ENCODE results near the gene GYPC.
"Not testable (repeated sequence)": the region's sequence is repeated elsewhere in the genome, so short reads cannot be mapped to it uniquely, and the experiment has no call there.

The GYPC gene, protein sequence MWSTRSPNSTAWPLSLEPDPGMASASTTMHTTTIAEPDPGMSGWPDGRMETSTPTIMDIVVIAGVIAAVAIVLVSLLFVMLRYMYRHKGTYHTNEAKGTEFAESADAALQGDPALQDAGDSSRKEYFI

DNA sequence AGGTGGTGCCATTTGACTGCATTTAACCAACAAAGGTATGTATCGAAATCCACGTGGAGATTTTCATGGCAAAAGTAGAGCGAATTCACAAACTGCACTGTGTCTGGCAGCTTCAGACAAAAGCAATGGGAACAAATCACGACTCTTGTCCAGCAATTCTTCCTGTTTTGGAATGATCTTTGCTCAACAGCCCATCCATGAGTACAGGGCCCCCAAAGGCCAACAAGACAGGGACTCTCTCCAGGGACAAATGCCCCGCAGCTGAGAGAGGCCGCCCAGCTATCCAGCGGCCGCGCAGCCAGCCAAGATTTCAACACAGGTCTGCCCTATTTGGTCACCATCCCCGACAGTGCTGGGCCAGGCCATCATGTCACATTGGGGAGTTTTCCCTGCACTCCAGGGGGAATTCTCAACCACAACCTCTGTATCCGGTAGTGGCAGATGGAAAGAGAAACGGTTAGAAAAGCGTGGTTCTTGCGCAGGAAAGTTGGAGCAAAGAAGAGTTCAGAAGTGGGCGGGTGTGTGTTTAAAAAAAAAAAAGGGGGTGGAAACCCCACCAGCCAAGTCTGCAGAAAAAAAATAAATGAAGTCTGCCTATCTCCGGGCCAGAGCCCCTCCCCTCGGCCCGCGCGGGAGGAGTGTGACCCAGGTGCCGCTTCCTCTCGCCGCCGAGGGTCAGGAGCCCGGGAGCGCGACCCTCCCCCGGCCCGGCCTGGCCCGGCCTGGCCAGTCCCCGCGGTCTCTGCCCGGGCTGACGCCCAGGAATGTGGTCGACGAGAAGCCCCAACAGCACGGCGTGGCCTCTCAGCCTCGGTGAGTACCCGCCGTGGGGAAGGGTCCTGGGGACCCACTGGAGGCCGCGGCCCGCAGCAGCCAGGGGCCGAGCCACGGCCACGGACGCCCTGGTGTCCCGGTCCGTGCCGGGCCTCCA lies at the start of gene GYPC:
TSS of gene GYPC (plus strand) at position 659 of the 931 bp plus-strand sequence. CDS start at position 765, 106 bp downstream.
- peak in 3 of 4 experiments; percentile 15 to 35 (median 24) for DNase-seq

DNA sequence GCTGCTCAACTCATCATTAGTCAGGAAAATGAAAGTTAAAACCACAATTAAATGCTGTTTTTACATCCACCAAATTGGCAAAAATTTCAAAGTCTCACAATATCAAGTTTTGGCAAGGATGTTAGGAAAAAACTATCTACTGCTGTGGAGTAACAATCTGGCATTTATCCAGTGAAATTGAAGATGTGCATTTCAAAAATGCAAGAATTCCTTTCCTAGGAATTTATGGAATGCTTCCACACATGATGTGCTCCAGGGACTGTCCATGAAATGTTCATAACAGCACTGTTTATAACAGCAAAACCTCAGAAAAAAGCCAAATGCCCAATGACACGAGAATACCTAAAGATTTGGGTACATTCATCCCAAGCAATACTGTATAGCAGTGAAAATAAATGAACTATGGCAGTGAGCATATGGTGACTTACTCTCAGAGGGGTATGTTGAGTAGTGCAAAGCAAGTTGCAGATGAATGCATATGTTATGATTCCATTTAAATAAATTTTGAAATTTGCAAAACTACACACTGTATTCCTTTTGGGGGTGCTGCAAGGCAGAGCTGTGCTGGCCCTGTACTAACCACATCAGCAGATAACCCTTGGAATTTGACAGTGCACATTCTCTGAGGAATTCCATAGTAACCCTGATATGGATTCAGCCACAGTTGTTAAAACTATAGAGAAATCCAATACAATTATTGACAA lies 41.3 kb upstream of the GYPC start:
- no peak for DNase-seq

DNA sequence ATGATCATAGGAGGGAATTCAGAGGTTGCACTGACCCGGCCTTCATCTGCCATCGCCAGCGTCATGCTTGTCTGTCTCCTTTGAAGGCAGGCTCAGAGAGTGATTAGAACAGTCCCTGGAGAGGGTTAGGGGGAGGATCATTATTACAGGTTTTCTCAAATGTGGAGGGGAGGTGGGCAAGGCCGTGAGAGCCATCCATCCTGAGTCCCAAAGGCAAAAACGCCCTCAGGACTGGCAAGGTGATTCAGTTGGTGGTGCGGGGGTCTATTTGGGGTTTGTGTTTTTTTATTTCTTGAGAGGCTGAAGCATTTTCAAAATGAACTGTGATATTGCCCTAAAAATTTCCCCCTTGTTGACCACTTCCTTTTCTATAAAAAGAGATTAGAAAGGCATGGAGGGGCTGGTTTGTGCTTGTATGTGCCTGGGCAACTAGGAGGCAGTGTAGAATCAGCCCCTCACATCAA lies 39.3 kb upstream of the GYPC start:
- no peak for DNase-seq

DNA sequence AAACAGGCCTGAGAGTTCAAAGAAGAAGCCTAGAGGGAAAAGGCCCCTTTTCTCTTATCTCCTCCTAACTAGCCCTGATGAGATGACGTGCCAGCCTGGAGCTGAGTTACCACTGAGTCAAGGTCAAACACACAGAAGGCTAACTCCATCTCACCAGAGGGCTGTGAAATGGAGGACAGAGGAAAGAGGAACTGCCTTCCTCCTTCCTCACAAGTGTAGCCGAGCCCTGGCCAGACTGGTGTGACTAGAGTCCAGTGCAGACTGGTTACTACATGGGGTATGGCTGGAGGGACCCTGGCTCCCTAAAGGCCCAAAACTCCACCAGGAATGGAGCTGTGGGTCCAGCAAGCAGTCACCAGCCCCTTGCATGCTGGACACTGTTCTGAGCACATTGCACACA lies 35.7 kb upstream of the GYPC start:
- no peak for DNase-seq

DNA sequence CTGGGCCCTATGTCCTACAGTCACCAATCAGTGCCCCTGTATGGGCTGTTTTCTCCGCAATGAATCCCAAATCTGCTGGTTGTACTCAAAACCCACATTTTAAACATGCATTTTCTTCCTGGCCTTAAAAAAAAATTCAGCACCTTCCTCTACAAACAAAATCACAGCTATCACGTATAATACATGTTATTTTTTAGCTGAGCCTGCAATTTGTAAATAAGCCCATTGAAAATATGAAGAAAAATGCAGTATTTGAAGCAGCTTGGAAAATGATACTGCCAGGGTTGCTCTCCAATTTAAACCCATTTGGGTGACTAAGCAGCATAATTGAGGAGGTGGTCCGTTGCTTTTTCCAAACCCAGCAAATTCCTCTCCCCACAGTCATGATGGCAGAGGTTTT lies 33.0 kb upstream of the GYPC start:
- DNase-seq = no peak

DNA sequence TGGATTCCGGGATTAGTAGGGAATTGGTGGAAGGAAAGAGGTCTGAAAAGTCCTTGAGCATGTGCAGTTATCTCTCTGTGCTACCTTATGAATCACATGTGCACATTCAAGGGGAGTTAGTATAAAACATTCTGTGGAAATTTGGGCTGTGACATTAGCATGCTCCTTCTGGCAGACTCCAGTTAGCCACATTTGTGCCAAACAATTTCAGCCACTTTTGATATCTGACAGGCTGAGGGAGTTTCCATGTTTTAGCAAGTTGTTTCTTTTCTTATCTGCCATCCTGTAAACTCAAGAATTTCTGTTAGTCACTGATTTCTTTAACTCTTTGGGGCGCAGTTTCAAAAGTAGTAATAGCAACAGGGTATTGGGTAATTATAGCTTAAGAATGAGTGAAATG lies 28.3 kb upstream of the GYPC start:
- DNase-seq = no peak

DNA sequence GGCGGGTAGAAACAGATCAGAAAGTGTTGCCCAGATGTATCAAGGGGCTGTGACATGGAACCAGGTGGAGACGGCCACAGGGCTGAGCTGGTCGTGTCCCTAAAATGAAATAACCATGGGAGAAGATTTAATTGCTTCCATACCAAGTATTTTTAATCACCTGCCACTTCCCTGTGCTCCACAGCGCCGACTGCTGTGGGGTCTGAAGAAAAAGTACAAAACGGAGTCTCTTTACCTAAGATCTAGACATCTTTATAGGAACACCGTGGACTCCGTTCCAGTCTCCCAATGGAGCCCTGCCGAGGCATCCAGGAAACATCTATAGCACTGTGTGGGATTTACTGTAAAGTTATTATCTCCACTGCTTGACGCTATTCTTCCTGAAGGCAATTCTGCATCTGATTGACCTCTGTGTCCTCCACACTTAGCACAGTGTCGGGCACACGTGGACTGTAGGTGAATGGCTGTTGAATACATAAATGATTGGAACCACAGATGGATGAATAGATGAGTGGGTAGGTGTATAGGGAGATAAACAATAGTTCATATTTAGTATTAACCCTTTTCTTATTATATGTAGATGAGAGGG lies 21.6 kb upstream of the GYPC start:
- no peak for DNase-seq

DNA sequence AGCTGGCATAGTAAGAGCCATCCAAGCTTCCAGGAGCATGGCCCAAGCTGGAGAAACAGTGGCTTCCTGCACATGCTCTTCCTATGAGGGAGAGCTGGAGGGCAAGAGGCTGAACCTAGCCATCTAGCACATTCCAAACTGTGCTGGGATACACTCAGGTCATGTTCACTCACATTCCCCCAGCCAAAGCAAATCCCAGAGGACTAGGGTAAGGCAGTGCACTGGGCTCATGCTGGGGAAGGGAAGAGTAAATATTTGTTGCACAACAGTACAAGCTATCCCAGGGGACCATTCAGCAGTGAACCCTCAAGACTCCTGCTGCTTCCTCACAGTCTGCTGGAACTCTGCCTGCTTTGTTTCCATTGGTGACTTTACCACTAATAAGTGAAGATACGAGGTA lies 20.7 kb upstream of the GYPC start:
- DNase-seq = no peak

DNA sequence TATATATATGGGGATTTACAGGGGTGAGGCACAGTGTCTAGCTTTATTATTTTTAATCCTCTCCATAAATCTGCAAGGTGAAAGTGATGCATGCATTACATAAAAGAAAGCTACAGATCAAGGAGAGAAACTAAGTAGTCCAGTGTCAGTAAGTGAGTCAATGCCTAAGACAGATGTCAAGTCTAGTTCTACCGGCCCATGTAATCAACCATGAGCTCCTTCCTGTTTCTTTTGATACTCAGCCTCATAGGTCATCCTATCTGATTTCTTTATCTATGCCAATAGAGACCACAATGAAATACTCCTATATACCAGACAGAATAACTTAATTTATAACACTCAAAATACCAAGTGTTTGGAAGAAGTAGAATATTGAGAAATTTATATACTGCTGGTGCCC lies 20.2 kb upstream of the GYPC start:
- no peak for DNase-seq

DNA sequence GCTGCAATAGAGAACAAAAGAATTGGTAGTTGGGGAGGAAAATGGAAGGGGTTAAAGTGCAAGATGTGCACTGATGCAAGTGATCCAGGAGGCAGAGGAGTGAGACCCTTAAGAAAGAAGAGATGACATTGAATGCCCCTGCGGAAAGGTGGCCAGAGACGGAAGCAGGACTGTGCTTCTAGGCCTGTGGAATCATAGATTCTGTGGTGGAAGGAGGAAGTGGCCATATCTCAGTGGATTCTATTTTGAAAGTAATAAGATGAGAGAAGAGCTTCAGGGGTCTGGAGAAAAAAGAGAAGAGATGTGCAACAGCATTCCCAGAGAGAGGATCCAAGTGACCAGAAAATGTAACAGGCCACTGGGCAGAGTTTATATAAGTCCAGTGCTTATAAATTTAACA lies 18.6 kb upstream of the GYPC start:
- no peak for DNase-seq

DNA sequence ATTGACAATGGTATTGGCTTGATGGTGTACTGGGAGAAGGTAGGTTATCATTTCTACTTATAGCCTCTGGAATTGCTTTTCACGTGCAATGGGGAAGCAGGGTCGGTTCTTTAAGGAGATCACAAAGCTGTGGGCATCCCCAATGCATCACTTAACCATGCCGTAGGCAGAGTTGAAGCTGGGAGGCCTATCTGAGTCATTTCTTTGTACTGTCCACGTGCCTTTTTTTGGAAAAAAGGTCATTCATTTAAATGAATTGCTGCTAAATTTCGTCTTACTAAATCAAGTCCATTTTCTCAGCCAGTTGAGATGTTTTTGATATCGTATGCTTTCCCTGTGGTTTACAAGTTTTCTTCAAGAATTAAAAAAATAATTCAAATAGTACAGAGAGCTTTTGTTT lies 17.2 kb upstream of the GYPC start:
- DNase-seq = no peak

DNA sequence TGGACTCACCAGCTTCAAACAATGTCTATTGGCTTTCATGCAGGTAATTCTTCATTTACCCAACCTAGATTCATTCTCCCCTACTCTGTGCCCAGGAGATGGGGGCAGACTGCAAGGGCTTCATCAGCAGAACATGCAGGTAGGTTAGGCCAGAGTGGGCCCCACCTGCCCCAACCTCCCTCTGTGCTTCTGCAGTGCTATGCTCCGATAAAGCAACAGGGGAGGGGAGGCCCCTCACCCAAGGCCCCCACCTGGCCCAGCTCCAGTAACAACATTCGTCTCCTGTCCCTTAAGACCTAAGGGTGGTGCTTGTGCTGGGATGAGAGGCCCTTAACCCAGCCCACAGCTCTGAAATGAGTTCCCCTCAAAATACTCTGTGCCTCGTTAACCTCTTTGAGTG lies 16.7 kb upstream of the GYPC start:
- no peak for DNase-seq

DNA sequence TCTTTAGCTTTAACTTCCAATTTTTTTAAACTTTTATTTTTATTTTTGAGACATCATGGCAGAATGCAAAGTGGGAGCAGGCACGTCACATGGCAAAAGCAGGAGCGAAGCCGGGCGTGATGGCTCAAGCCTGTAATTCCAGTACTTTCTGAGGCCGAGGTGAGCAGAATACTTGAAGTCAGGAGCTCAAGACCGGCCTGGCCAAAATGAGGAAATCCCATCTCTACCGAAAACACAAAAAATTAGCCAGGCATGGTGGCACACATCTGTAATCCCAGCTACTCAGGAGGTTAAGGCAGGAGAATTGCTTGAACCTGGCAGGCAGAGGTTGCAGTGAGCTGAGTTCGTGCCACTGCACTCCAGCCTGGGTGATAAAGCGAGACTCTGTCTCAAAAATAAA lies 14.7 kb upstream of the GYPC start:
- not testable (repeated sequence) for DNase-seq

DNA sequence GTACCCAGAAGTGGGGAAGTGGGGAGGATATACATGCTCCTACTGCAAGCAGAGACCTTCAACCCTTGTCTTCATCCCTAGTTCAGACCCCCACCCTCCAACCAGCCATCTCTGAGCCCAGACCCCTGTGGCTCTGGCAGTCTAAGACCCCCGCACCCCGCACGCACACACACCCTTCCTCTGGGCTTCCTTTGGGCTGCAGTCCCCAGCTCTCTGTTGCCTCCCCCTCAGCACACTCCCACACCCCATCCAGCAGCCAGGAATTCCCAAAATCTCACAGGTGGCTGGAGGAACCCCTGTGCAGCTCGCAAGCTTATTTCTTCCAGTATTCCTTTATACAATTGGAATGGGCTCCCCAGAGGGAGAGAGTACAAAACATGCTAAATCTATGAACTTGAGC lies 13.9 kb upstream of the GYPC start:
- no peak for DNase-seq

DNA sequence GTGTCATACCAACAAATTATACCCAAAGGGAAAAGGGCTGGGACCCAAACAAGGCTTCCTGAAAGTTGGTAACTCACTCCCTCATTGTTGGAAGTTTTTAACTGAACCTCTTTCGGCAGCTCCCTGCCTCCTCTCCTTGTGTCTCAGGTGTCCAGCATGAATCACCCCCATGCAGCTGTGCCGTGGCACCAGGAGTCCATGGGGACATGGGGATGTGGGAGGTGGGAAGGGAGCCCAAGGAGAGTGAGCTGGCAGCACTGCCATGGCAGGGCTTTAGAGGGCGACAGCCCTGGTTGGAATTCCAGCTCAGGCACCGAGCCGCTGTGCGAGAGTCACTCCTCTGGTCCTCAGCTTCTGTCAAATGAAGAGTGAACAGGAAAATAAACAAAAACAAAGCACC lies 12.5 kb upstream of the GYPC start:
- no peak for DNase-seq

DNA sequence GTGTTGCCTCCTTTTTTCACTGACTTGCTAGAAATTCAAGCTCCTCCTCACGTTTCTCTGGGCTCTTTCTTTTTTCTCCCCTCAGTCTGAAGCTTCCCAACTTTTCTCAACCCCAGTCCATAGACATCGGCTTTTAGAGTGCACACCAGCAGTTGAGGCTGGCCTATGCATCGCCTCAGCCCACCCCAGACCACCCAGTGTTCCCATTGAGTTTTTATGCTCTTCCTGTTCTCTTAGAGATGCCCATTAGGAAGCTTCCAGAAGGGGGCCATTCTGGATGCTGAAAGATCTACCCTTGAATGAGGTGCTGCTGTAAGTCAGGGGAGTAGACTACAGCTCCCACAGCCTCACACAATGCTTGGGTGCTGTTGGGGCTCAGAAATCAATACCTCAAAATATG lies 12.0 kb upstream of the GYPC start:
- no peak for DNase-seq

DNA sequence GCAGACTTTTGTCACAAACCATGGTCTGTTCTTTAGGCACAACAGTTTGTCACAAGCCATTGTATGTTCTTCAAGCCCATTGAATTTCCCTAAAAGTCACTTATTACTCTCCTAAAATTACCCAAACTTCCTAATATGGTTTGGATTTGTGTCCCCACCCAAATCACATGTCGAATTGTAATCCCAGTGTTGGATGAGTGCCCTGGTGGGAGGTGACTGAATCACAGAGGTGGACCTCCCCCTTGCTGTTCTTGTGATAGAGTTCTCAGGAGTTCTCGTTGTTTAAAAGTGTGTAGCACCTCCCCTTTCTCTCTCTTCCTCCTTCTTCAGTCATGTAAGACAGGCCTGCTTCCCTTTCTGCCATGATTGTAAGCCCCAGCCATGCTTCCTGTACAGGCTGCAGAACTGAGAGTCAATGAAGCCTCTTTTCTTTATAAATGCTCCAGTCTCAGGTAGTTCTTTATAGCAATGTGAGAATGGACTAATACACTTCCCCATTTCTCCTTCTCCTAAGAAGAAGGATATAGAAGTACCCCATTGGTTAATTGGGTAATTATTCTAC lies 11.2 kb upstream of the GYPC start:
- no peak for DNase-seq

DNA sequence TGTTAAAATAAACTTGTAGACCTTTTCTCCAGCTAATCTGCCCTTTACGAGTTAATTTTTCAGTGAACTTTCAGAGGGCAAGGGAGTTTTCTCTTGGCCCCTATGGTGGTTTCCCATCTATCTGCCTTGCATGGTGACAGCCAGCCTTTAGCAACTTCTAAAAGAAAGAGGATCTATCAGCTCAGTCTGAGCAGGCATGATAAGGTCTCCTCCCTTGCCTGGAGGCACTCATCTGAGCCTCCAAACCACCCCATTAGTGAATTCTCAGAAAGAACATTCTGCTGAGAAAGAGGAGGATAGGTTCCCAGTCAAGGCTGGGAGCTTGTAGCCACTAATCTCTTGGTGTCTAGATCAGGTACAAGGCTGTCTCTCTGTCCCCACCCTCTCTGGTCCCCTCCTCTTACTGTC lies 10.7 kb upstream of the GYPC start:
- DNase-seq = no peak

DNA sequence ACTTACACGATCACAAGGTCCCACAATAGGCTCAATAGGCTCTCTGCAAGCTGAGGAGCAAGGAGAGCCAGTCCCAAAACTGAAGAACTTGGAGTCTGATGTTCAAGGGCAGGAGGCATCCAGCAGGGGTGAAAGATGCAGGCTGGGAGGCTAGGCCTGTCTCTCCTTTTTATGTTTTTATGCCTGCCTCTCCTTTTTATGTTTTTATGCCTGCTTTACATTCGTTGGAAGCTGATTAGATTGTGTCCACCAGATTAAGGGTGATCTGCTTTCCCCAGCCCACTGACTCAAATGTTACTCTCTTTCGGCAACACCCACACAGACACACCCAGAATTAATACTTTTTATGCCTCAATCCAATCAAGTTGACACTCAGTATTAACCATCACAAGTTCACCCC lies 9.9 kb upstream of the GYPC start:
- no peak for DNase-seq

DNA sequence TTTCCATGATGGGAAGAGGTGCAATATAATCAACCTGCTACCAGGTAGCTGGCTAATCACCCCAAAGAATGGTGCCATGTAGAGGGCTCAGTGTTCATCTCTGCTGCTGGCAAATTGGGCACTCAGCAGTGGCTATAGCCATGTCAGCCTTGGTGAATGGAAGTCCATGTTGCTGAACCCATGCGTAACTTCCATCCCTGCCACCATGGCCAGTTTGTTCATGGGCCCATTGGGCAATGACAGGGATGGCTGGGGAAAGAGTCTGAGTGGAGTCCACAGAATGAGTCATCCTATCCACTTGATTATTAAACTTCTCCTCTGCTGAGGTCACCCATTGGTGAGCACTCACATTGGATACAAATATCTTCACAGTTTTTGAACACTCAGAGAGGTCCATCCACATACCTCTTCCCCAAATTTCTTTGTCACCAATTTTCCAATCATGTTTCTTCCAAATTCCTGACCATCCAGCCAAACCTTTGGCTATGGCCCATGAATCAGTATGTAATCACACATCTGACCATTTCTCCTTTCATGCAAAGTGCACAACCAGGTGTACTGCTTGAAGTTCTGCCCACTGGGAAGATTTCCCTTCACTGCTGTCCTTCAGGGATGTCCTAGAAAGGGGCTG lies 8.1 kb upstream of the GYPC start:
- DNase-seq = not testable (repeated sequence)

DNA sequence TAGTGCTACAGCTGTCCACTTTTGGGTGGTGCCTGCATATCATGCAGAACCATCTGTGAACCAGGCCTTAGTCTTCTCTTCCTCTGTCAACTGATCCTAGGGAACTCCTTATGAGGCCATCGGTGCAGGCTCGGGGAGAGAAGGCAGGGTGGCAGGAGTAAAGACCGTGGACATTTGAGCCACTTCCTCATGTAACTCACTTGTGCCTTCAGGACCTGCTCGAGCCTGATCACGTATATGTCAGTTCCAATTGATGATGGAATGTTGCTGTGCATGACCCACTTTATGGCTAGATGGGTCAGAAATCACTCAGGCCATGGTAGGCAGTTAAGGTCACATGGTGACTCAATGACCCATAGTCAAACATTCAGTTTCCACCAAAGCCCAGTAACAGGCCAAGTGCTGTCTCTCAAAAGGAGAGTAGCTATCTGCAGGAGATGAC lies 7.6 kb upstream of the GYPC start:
- not testable (repeated sequence) for DNase-seq

DNA sequence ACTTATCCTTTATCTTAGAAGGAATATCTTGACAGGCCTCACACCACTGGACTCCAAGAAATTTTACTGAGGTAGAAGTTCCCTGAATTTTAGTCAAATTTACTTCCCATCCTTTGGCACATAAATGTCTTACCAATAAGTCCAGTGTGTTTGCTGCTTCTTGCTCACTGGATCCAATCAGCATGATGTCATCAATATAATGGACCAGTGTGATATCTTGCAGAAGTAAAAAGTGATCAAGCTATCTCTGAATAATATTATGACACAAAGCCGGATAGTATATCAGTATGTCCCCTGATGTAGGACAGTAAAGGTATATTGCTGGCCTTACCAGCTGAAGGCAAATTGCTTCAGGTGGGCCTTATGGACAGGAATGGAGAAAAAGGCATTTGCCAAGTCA lies 6.9 kb upstream of the GYPC start:
- no peak for DNase-seq

DNA sequence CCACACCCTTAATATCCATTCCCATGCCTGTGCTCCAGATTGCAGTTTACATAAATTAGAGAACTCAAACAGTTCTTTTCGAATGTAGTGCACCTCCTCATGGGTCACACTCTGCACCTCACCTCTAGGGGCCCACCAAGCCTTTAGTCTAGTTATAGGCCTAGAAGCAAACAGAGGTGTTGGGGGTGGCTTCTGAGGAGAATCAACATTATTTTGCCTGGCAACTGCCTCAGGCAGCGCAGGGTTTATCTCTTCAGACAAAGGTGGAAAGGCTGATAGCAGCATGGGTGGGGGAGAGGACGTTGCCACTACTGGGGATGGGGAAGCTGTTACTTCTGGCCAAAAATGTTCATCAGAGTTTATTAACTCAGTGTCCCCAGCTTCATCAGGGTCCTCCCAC lies 5.0 kb upstream of the GYPC start:
- no peak for DNase-seq

Data from activated CD4-positive, CD25-positive, alpha-beta regulatory T cell (primary cell).